ENCODE results near the gene HADHB. TPM values are rescaled to one million over a fixed set of nuclear protein-coding genes. Genes with fewer than 3 reads are reported as not detected.
A peak's percentile ranks its signal among the peaks of the same experiment; 100 is the strongest.

Gene HADHB
- total RNA-seq, 6 donors from 2014 or later = 67.1 to 124 (median 91.2) TPM

- peaks cover 0 to 18% (median under 1%) of the 10 kb centered on the region in 4 donors for H3K36me3 ChIP-seq
- H3K4me3 ChIP-seq = no peak overlapping the region
- H3K9me3 ChIP-seq = no peaks in the 10 kb centered on the region
- peak overlapping the region; percentile 9 to 53 (median 51) for H3K27ac ChIP-seq
- peaks cover 19 to 36% (median 27%) of the 10 kb centered on the region in 4 donors for H3K4me1 ChIP-seq
- TF ChIP-seq EP300 (IDR thresholded peaks at IDR 0.05) (no peak), CTCF (IDR thresholded peaks at IDR 0.05) (no peak), POLR2AphosphoS5 (IDR thresholded peaks at IDR 0.05) (no peak), POLR2A (IDR thresholded peaks at IDR 0.05) (no peak)
- no peak for DNase-seq
- ATAC-seq (ENCODE audit: low FRiP score in 2 of 2) = peak in 1 of 2 donors; percentile 28
- no peaks in the 10 kb centered on the region for H3K27me3 ChIP-seq
- 66 to 92% methylated on average over 6 of the region's 6 CpGs for WGBS, 2 donors
These were observed 24.9 kb downstream of the HADHB start for GRCh38 chr2:26269571-26270158.

- no peak for ATAC-seq (ENCODE audit: low FRiP score in 2 of 2)
- TF ChIP-seq POLR2A (IDR thresholded peaks at IDR 0.05) (no peak), POLR2AphosphoS5 (IDR thresholded peaks at IDR 0.05) (no peak), CTCF (IDR thresholded peaks at IDR 0.05) (no peak), EP300 (IDR thresholded peaks at IDR 0.05) (no peak)
- no peak overlapping the region for H3K4me3 ChIP-seq
- no peak for DNase-seq
- peaks cover 0 to 10% (median under 1%) of the 10 kb centered on the region in 4 donors for H3K36me3 ChIP-seq
- no peaks in the 10 kb centered on the region for H3K27me3 ChIP-seq
- peaks cover 26 to 43% (median 34%) of the 10 kb centered on the region in 4 donors for H3K4me1 ChIP-seq
- no peaks in the 10 kb centered on the region for H3K9me3 ChIP-seq
- H3K27ac ChIP-seq = peak overlapping the region in 3 of 4 donors; percentile 48 to 52 (median 50)
These were observed 25.6 kb downstream of the HADHB start for GRCh38 chr2:26270373-26270772.

GRCh38 chr2:26273501-26273900 is 28.8 kb downstream of the HADHB start:
- ATAC-seq (ENCODE audit: low FRiP score in 2 of 2) = peak in 1 of 2 donors; percentile 51
- no peak for TF ChIP-seq POLR2A (IDR thresholded peaks at IDR 0.05)
- peak in 1 of 2 donors; percentile 17 for TF ChIP-seq POLR2AphosphoS5 (IDR thresholded peaks at IDR 0.05)
- TF ChIP-seq EP300 (IDR thresholded peaks at IDR 0.05) = peak in 1 of 4 donors; percentile 43
- Histone ChIP-seq H3K4me1 (peaks cover 28 to 48% (median 33%) of the 10 kb centered on the region in 4 donors), H3K4me3 (no peak overlapping the region), H3K27me3 (no peaks in the 10 kb centered on the region), H3K36me3 (peaks cover 0 to 22% (median 12%) of the 10 kb centered on the region in 4 donors), H3K9me3 (no peaks in the 10 kb centered on the region), H3K27ac (peak overlapping the region; percentile 21 to 88 (median 54))
- WGBS, 2 donors = 43 to 51% methylated on average over 2 of the region's 2 CpGs
- no peak for DNase-seq

GRCh38 chr2:26274058-26274613 is 29.4 kb downstream of the HADHB start:
- Histone ChIP-seq H3K4me1 (peaks cover 28 to 43% (median 30%) of the 10 kb centered on the region in 4 donors), H3K27ac (peak overlapping the region; percentile 56 to 88 (median 70)), H3K36me3 (peaks cover 0 to 28% (median 18%) of the 10 kb centered on the region in 4 donors), H3K9me3 (no peaks in the 10 kb centered on the region), H3K4me3 (no peak overlapping the region), H3K27me3 (no peaks in the 10 kb centered on the region)
- 26% methylated on average over 5 of the region's 5 CpGs for WGBS, 2 donors
- peak in 1 of 2 donors; percentile 65 for DNase-seq
- TF ChIP-seq POLR2AphosphoS5 (IDR thresholded peaks at IDR 0.05) = peak; percentile 51 to 98
- peak in 3 of 4 donors; percentile 77 to 97 (median 91) for TF ChIP-seq EP300 (IDR thresholded peaks at IDR 0.05)
- no peak for TF ChIP-seq CTCF (IDR thresholded peaks at IDR 0.05)
- peak; percentile 84 to 86 for ATAC-seq (ENCODE audit: low FRiP score in 2 of 2)

- H3K36me3 ChIP-seq = peaks cover 7 to 49% (median 40%) of the 10 kb centered on the region in 4 donors
- no peaks in the 10 kb centered on the region for H3K27me3 ChIP-seq
- peak overlapping the region in 1 of 4 donors; percentile 88 for H3K27ac ChIP-seq
- H3K9me3 ChIP-seq = no peaks in the 10 kb centered on the region
- H3K4me1 ChIP-seq = peaks cover 28 to 36% (median 29%) of the 10 kb centered on the region in 4 donors
- no peak for TF ChIP-seq CTCF (IDR thresholded peaks at IDR 0.05)
- TF ChIP-seq EP300 (IDR thresholded peaks at IDR 0.05) = no peak
- TF ChIP-seq POLR2A (IDR thresholded peaks at IDR 0.05) = no peak
- TF ChIP-seq POLR2AphosphoS5 (IDR thresholded peaks at IDR 0.05) = no peak
- no peak overlapping the region for H3K4me3 ChIP-seq
- no peak for DNase-seq
- ATAC-seq (ENCODE audit: low FRiP score in 2 of 2) = no peak
- WGBS, 2 donors = 90 to 94% methylated on average over 4 of the region's 4 CpGs
These were observed 31.9 kb downstream of the HADHB start for GRCh38 chr2:26276484-26277227.
